ENCODE results near the gene SYNGR1.

The SYNGR1 gene

GRCh38 chr22:39428597-39429071 is 78.8 kb downstream of the SYNGR1 start:
- Histone ChIP-seq H3K4me2 (ENCODE audit: insufficient read depth, low read length, poor library complexity, severe bottlenecking) (peak overlapping the region; percentile 49), H2AK5ac (ENCODE audit: low read depth, low read length) (peak overlapping the region; percentile 94), H3K27me3 (ENCODE audit: control insufficient read depth in 3 of 3, insufficient read depth in 3 of 3, low read depth in 1 of 3, low read length in 3 of 3) (no peaks in the 10 kb centered on the region), H3K36me3 (replicated peaks in 1 of 2; ENCODE audit: control insufficient read depth in 2 of 2, insufficient read depth in 2 of 2, low read length in 2 of 2) (peaks cover 31 to 74% of the 10 kb centered on the region in 2 donors), H3K4ac (ENCODE audit: low read length) (peak overlapping the region; percentile 93), H2BK5ac (ENCODE audit: low read length) (peak overlapping the region; percentile 83), H2BK120ac (ENCODE audit: low read depth, low read length) (no peak overlapping the region), H3K4me3 (ENCODE audit: low read length in 2 of 2) (no peak overlapping the region), H3K9me3 (replicated peaks in 1 of 2; ENCODE audit: control insufficient read depth in 2 of 2, insufficient read depth in 1 of 2, low read depth in 1 of 2, low read length in 2 of 2) (no peaks in the 10 kb centered on the region), H4K91ac (ENCODE audit: low read depth, low read length, poor library complexity) (no peak overlapping the region), H4K8ac (ENCODE audit: low read depth, low read length) (peak overlapping the region; percentile 82), H3K79me1 (ENCODE audit: low read depth, low read length) (peaks cover 3% of the 10 kb centered on the region), H2BK15ac (ENCODE audit: low read length) (peak overlapping the region; percentile 33), H3K23ac (ENCODE audit: low read depth, low read length, poor library complexity) (peak overlapping the region; percentile 89), H2BK12ac (ENCODE audit: low read length) (peak overlapping the region; percentile 2), H3K18ac (ENCODE audit: low read length) (peak overlapping the region; percentile 98), H3K14ac (ENCODE audit: low read length) (peak overlapping the region; percentile 82), H3K4me1 (ENCODE audit: control insufficient read depth in 2 of 2, insufficient read depth in 1 of 2, low read depth in 1 of 2, low read length in 2 of 2) (peaks cover 7 to 17% of the 10 kb centered on the region in 2 donors), H2AFZ (ENCODE audit: low read length) (no peak overlapping the region), H3K9ac (ENCODE audit: low read depth, low read length, poor library complexity) (peak overlapping the region; percentile 83), H3K27ac (replicated peaks; ENCODE audit: low read length) (peak overlapping the region; percentile 83)
- peak; percentile 74 for DNase-seq (ENCODE audit: low spot score)
- no CpG with 5 or more reads among the region's 10 CpGs for WGBS, 2 donors (ENCODE audit: extremely low coverage in 2 of 2, insufficient read length in 2 of 2, insufficient replicate concordance in 1 of 2)

GRCh38 chr22:39429186-39429585 is 79.4 kb downstream of the SYNGR1 start:
- Histone ChIP-seq H3K9me3 (replicated peaks in 1 of 2; ENCODE audit: control insufficient read depth in 2 of 2, insufficient read depth in 1 of 2, low read depth in 1 of 2, low read length in 2 of 2) (peaks cover 0 to 2% of the 10 kb centered on the region in 2 donors), H2BK12ac (ENCODE audit: low read length) (peak overlapping the region; percentile 2), H3K18ac (ENCODE audit: low read length) (peak overlapping the region; percentile 98), H3K4me1 (ENCODE audit: control insufficient read depth in 2 of 2, insufficient read depth in 1 of 2, low read depth in 1 of 2, low read length in 2 of 2) (peaks cover 7 to 18% of the 10 kb centered on the region in 2 donors), H2AK5ac (ENCODE audit: low read depth, low read length) (peak overlapping the region; percentile 94), H3K4me2 (ENCODE audit: insufficient read depth, low read length, poor library complexity, severe bottlenecking) (peak overlapping the region; percentile 49), H3K9ac (ENCODE audit: low read depth, low read length, poor library complexity) (peak overlapping the region; percentile 83), H3K4me3 (ENCODE audit: low read length in 2 of 2) (no peak overlapping the region), H4K8ac (ENCODE audit: low read depth, low read length) (peak overlapping the region; percentile 82), H3K36me3 (replicated peaks in 1 of 2; ENCODE audit: control insufficient read depth in 2 of 2, insufficient read depth in 2 of 2, low read length in 2 of 2) (peaks cover 29 to 68% of the 10 kb centered on the region in 2 donors), H3K23ac (ENCODE audit: low read depth, low read length, poor library complexity) (peak overlapping the region; percentile 89), H3K27ac (replicated peaks; ENCODE audit: low read length) (peak overlapping the region; percentile 83), H4K91ac (ENCODE audit: low read depth, low read length, poor library complexity) (no peak overlapping the region), H3K27me3 (ENCODE audit: control insufficient read depth in 3 of 3, insufficient read depth in 3 of 3, low read depth in 1 of 3, low read length in 3 of 3) (no peaks in the 10 kb centered on the region), H3K14ac (ENCODE audit: low read length) (peak overlapping the region; percentile 82), H3K4ac (ENCODE audit: low read length) (peak overlapping the region; percentile 93), H2AFZ (ENCODE audit: low read length) (no peak overlapping the region), H2BK5ac (ENCODE audit: low read length) (peak overlapping the region; percentile 83), H2BK120ac (ENCODE audit: low read depth, low read length) (no peak overlapping the region), H3K79me1 (ENCODE audit: low read depth, low read length) (peaks cover 3% of the 10 kb centered on the region), H2BK15ac (ENCODE audit: low read length) (peak overlapping the region; percentile 33)
- DNase-seq (ENCODE audit: low spot score), result no peak
- WGBS, 2 donors (ENCODE audit: extremely low coverage in 2 of 2, insufficient read length in 2 of 2, insufficient replicate concordance in 1 of 2), result no CpG with 5 or more reads among the region's 13 CpGs

- no peak for DNase-seq (ENCODE audit: low spot score)
- H3K36me3 ChIP-seq (replicated peaks in 1 of 2; ENCODE audit: control insufficient read depth in 2 of 2, insufficient read depth in 2 of 2, low read length in 2 of 2), result peaks cover 29 to 60% of the 10 kb centered on the region in 2 donors
Observed at GRCh38 chr22:39429916-39430575, 80.3 kb downstream of the SYNGR1 start.

GRCh38 chr22:39430576-39431150 is 80.9 kb downstream of the SYNGR1 start:
- H2BK5ac ChIP-seq (ENCODE audit: low read length), result no peak overlapping the region
- no peak overlapping the region for H2BK120ac ChIP-seq (ENCODE audit: low read depth, low read length)
- H3K23ac ChIP-seq (ENCODE audit: low read depth, low read length, poor library complexity), result no peak overlapping the region
- H3K27ac ChIP-seq (replicated peaks; ENCODE audit: low read length), result no peak overlapping the region
- H4K91ac ChIP-seq (ENCODE audit: low read depth, low read length, poor library complexity), result no peak overlapping the region
- H2BK12ac ChIP-seq (ENCODE audit: low read length), result no peak overlapping the region
- peaks cover 3% of the 10 kb centered on the region for H3K79me1 ChIP-seq (ENCODE audit: low read depth, low read length)
- H3K4me3 ChIP-seq (ENCODE audit: low read length in 2 of 2), result no peak overlapping the region
- no peak overlapping the region for H3K4me2 ChIP-seq (ENCODE audit: insufficient read depth, low read length, poor library complexity, severe bottlenecking)
- H4K8ac ChIP-seq (ENCODE audit: low read depth, low read length), result no peak overlapping the region
- peaks cover 0 to 2% of the 10 kb centered on the region in 2 donors for H3K9me3 ChIP-seq (replicated peaks in 1 of 2; ENCODE audit: control insufficient read depth in 2 of 2, insufficient read depth in 1 of 2, low read depth in 1 of 2, low read length in 2 of 2)
- H3K18ac ChIP-seq (ENCODE audit: low read length), result peak overlapping the region; percentile 1
- no peak overlapping the region for H3K9ac ChIP-seq (ENCODE audit: low read depth, low read length, poor library complexity)
- no CpG with 5 or more reads among the region's 10 CpGs for WGBS, 2 donors (ENCODE audit: extremely low coverage in 2 of 2, insufficient read length in 2 of 2, insufficient replicate concordance in 1 of 2)
- no peak for DNase-seq (ENCODE audit: low spot score)
- peaks cover 29 to 59% of the 10 kb centered on the region in 2 donors for H3K36me3 ChIP-seq (replicated peaks in 1 of 2; ENCODE audit: control insufficient read depth in 2 of 2, insufficient read depth in 2 of 2, low read length in 2 of 2)
- H3K14ac ChIP-seq (ENCODE audit: low read length), result no peak overlapping the region
- no peak overlapping the region for H2AFZ ChIP-seq (ENCODE audit: low read length)
- H3K4me1 ChIP-seq (ENCODE audit: control insufficient read depth in 2 of 2, insufficient read depth in 1 of 2, low read depth in 1 of 2, low read length in 2 of 2), result peaks cover 7 to 18% of the 10 kb centered on the region in 2 donors
- no peaks in the 10 kb centered on the region for H3K27me3 ChIP-seq (ENCODE audit: control insufficient read depth in 3 of 3, insufficient read depth in 3 of 3, low read depth in 1 of 3, low read length in 3 of 3)
- H2AK5ac ChIP-seq (ENCODE audit: low read depth, low read length), result no peak overlapping the region
- H2BK15ac ChIP-seq (ENCODE audit: low read length), result peak overlapping the region; percentile 58
- H3K4ac ChIP-seq (ENCODE audit: low read length), result no peak overlapping the region

More at GRCh38 chr22:39429916-39430575, 80.3 kb downstream of the SYNGR1 start:
- Histone ChIP-seq H3K79me1 (ENCODE audit: low read depth, low read length) (peaks cover 3% of the 10 kb centered on the region), H3K9ac (ENCODE audit: low read depth, low read length, poor library complexity) (peak overlapping the region; percentile 70), H4K8ac (ENCODE audit: low read depth, low read length) (peak overlapping the region; percentile 92), H3K4me3 (ENCODE audit: low read length in 2 of 2) (no peak overlapping the region), H3K27me3 (ENCODE audit: control insufficient read depth in 3 of 3, insufficient read depth in 3 of 3, low read depth in 1 of 3, low read length in 3 of 3) (no peaks in the 10 kb centered on the region), H2BK12ac (ENCODE audit: low read length) (peak overlapping the region; percentile 73), H2AK5ac (ENCODE audit: low read depth, low read length) (peak overlapping the region; percentile 84), H3K14ac (ENCODE audit: low read length) (no peak overlapping the region), H3K23ac (ENCODE audit: low read depth, low read length, poor library complexity) (peak overlapping the region; percentile 65), H3K27ac (replicated peaks; ENCODE audit: low read length) (no peak overlapping the region), H3K4me2 (ENCODE audit: insufficient read depth, low read length, poor library complexity, severe bottlenecking) (no peak overlapping the region), H4K91ac (ENCODE audit: low read depth, low read length, poor library complexity) (peak overlapping the region; percentile 38), H3K18ac (ENCODE audit: low read length) (peak overlapping the region; percentile 19), H3K9me3 (replicated peaks in 1 of 2; ENCODE audit: control insufficient read depth in 2 of 2, insufficient read depth in 1 of 2, low read depth in 1 of 2, low read length in 2 of 2) (peaks cover 0 to 2% of the 10 kb centered on the region in 2 donors), H2BK5ac (ENCODE audit: low read length) (no peak overlapping the region), H2AFZ (ENCODE audit: low read length) (no peak overlapping the region), H2BK120ac (ENCODE audit: low read depth, low read length) (peak overlapping the region; percentile 47), H2BK15ac (ENCODE audit: low read length) (peak overlapping the region; percentile 58), H3K4ac (ENCODE audit: low read length) (peak overlapping the region; percentile 95), H3K4me1 (ENCODE audit: control insufficient read depth in 2 of 2, insufficient read depth in 1 of 2, low read depth in 1 of 2, low read length in 2 of 2) (peaks cover 7 to 18% of the 10 kb centered on the region in 2 donors)
- WGBS, 2 donors (ENCODE audit: extremely low coverage in 2 of 2, insufficient read length in 2 of 2, insufficient replicate concordance in 1 of 2), result no CpG with 5 or more reads among the region's 27 CpGs
